Endothelial cell of umbilical vein (primary cell): ENCODE results near the gene PTPRD. TPM values are rescaled to one million over a fixed set of nuclear protein-coding genes. Genes with fewer than 3 reads are reported as not detected.

Experiments
- BruUV-seq: library from RNA; stranded (reverse); fragments of 400-500 nt; replicated peaks from 2 replicates; lab custom pipeline; 2021; lab: Mats Ljungman, UMichigan
- CTCF ChIA-PET: fragments of 300-600, 350-600 bp; sonication (Branson Sonifier 250); formaldehyde crosslinking; loops from one replicate; lab custom pipeline; 2021; ENCODE audit warnings: antibody characterized with exemption, inconsistent platforms; lab: Charles Lee
- POLR2A ChIA-PET: fragments of 300-600, 350-600 bp; sonication (Branson Sonifier 250); formaldehyde crosslinking; loops from one replicate; lab custom pipeline; 2021; ENCODE audit warnings: antibody characterized with exemption, inconsistent platforms; lab: Charles Lee
- DNase-seq: peaks from one replicate; pipeline ENCODE4 v3.0.0-alpha.2; 2011; ENCODE audit warnings: low read depth, low spot score
- FAIRE-seq: peaks from 2 replicates; lab custom pipeline; 2011; peaks lifted over from hg19 to GRCh38; lab: Jason Lieb, UNC
- H2AFZ ChIP-seq: 2 replicates; pipeline ENCODE4 v1.6.0; 2012; ENCODE audit warnings: low read depth, low read length, control low read depth, inconsistent platforms
- H3K27ac ChIP-seq: 2 replicates; pipeline ENCODE4 v1.5.1; 2011; ENCODE audit warnings: low read depth, mild to moderate bottlenecking, control low read depth, low read length, moderate library complexity; ENCODE audit not compliant: insufficient read depth
- H3K27me3 ChIP-seq, 2 experiments: 2 replicates each; pipeline versions ENCODE4 v1.6.0 to v1.6.1; 2011; ENCODE audit warnings: low read length in 2 of 2, mixed read lengths in 1 of 2; ENCODE audit not compliant: control insufficient read depth in 2 of 2, insufficient read depth in 2 of 2
- H3K36me3 ChIP-seq, 2 experiments: 2 replicates in 1 of 2; 3 replicates in 1 of 2; pipeline ENCODE4 v1.5.1; 2011; ENCODE audit warnings: low read length in 2 of 2, mild to moderate bottlenecking in 1 of 2, moderate library complexity in 1 of 2; ENCODE audit not compliant: control insufficient read depth in 2 of 2, insufficient read depth in 2 of 2; ENCODE audit errors: extremely low read depth in 1 of 2
- H3K4me1 ChIP-seq: 3 replicates; pipeline ENCODE4 v1.5.1; 2011; ENCODE audit warnings: mild to moderate bottlenecking, low read length; ENCODE audit not compliant: control insufficient read depth, insufficient read depth; ENCODE audit errors: extremely low read depth
- H3K4me2 ChIP-seq: 2 replicates; pipeline ENCODE4 v1.6.1; 2011; ENCODE audit warnings: low read length, control low read depth, mixed read lengths; ENCODE audit not compliant: insufficient read depth
- H3K4me3 ChIP-seq, 3 experiments: fragments of 200-600 bp in 1 of 3; sonication (generic), shearing (Covaris generic) in 1 of 3; replicated peaks in 1 of 3; 2 replicates each; pipeline ENCODE4 v1.5.1; 2011 to 2016; ENCODE audit warnings: control low read depth in 3 of 3, low read length in 3 of 3, mild to moderate bottlenecking in 2 of 3, inconsistent platforms in 1 of 3, low read depth in 1 of 3, moderate library complexity in 1 of 3; ENCODE audit not compliant: insufficient read depth in 1 of 3
- H3K79me2 ChIP-seq: 2 replicates; pipeline ENCODE4 v1.6.0; 2012; ENCODE audit warnings: low read length, inconsistent platforms; ENCODE audit not compliant: control insufficient read depth, insufficient read depth
- H3K9ac ChIP-seq: replicated peaks from 2 replicates; pipeline ENCODE3; 2011; ENCODE audit warnings: low read length, control low read depth; ENCODE audit not compliant: insufficient read depth; ENCODE audit errors: extremely low read depth
- H3K9me1 ChIP-seq: replicated peaks from 3 replicates; pipeline ENCODE4 v1.6.0; 2011; ENCODE audit warnings: mild to moderate bottlenecking, low read length; ENCODE audit not compliant: control insufficient read depth, insufficient read depth; ENCODE audit errors: extremely low read depth
- H3K9me3 ChIP-seq: replicated peaks from 2 replicates; pipeline ENCODE4 v1.5.1; 2012; ENCODE audit warnings: low read length, inconsistent platforms; ENCODE audit not compliant: control insufficient read depth, insufficient read depth
- H4K20me1 ChIP-seq: replicated peaks from 2 replicates; pipeline ENCODE3; 2011; ENCODE audit warnings: mild to moderate bottlenecking, low read length; ENCODE audit not compliant: control insufficient read depth, insufficient read depth; ENCODE audit errors: extremely low read depth
- EZH2 ChIP-seq: IDR thresholded peaks from 2 replicates; pipeline ENCODE4 v1.6.1; 2012; ENCODE audit warnings: borderline replicate concordance, low read depth, mild to moderate bottlenecking, moderate library complexity, low read length, inconsistent platforms; ENCODE audit not compliant: severe bottlenecking
- FOS ChIP-seq: IDR thresholded peaks from 2 replicates; pipeline ENCODE4 v1.6.1; 2011; ENCODE audit warnings: mild to moderate bottlenecking, low read length, moderate library complexity, borderline replicate concordance; ENCODE audit not compliant: insufficient read depth
- GATA2 ChIP-seq: IDR thresholded peaks from 2 replicates; pipeline ENCODE4 v1.7.0; 2011; ENCODE audit warnings: low read depth, mild to moderate bottlenecking, moderate library complexity, mixed read lengths, low read length; ENCODE audit not compliant: insufficient read length, insufficient read depth
- JUN ChIP-seq: IDR thresholded peaks from 2 replicates; pipeline ENCODE4 v1.6.1; 2011; ENCODE audit warnings: borderline replicate concordance, low read depth; ENCODE audit not compliant: insufficient read length, insufficient read depth
- MYC ChIP-seq: IDR thresholded peaks from one replicate; pipeline ENCODE4 v1.6.1; 2011; ENCODE audit warnings: mild to moderate bottlenecking, low read depth, low read length
- POLR2A ChIP-seq: IDR thresholded peaks from 2 replicates; pipeline ENCODE4 v1.6.1; 2012; ENCODE audit warnings: low read depth, mild to moderate bottlenecking, control low read depth, low read length
- POLR2AphosphoS5 ChIP-seq: IDR thresholded peaks from 2 replicates; pipeline ENCODE4 v1.6.1; 2012; ENCODE audit warnings: low read depth, mild to moderate bottlenecking, control low read depth, low read length, moderate library complexity; ENCODE audit not compliant: insufficient read depth
- dilution Hi-C: fragments of 300-500 bp; cut with MboI; formaldehyde crosslinking; loops from one replicate; pipeline ENCODE4 v1.15.0; 2019; ENCODE audit warnings: low sequenced_read_pairs; ENCODE audit not compliant: extremely low pct_ligation_motif_present
- intact Hi-C: fragments of 100-400 bp; cut with micrococcal nuclease; formaldehyde crosslinking; loops from one replicate; pipeline ENCODE4 v1.10.0; 2022
- polyA plus RNA-seq, 4 experiments: library from polyadenylated mRNA; depleted of rRNA in 3 of 4; stranded (reverse) in 3 of 4; unstranded in 1 of 4; fragments of >200 nt; gene quantifications; 2 replicates each; pipeline versions ENCODE4 v1.2.1 to v1.2.3, GENCODE V29; 2011 to 2012; ENCODE audit warnings: missing spikeins in 1 of 4
- total RNA-seq: library from RNA; stranded (reverse); gene quantifications from 2 replicates; pipeline ENCODE4 v1.2.3, GENCODE V29; 2021

Gene PTPRD
- total and polyA plus RNA-seq, 2 donors (not counting 3 experiments of a cell fraction or from before 2014, with no cell fraction given) = 5.5 to 5.7 TPM

- dilution Hi-C loops = no loop called here
- no peak overlapping the region for H3K9ac ChIP-seq
- DNase-seq = no peak
- no peaks in the 10 kb centered on the region for H3K9me3 ChIP-seq
- H3K4me3 ChIP-seq = no peak overlapping the region
- ChIA-PET POLR2A (no interaction called here), CTCF (no interaction called here)
- H3K79me2 ChIP-seq = no peaks in the 10 kb centered on the region
- H4K20me1 ChIP-seq = no peaks in the 10 kb centered on the region
- no peaks in the 10 kb centered on the region for H3K36me3 ChIP-seq
- FAIRE-seq = no peak
- no peak for TF ChIP-seq MYC
- no peak for TF ChIP-seq GATA2
- TF ChIP-seq JUN = no peak
- no peak for TF ChIP-seq EZH2
- TF ChIP-seq POLR2A = no peak
- TF ChIP-seq POLR2AphosphoS5 = no peak
- no peak overlapping the region for H3K4me2 ChIP-seq
- intact Hi-C loops = no loop called here
- no peak overlapping the region for H2AFZ ChIP-seq
- H3K4me1 ChIP-seq = no peaks in the 10 kb centered on the region
- H3K9me1 ChIP-seq = no peaks in the 10 kb centered on the region
- H3K27me3 ChIP-seq = no peaks in the 10 kb centered on the region
- BruUV-seq = no TSS peak
- no peak overlapping the region for H3K27ac ChIP-seq
These were observed 1968.2 kb downstream of the PTPRD start for GRCh38 chr9:8644571-8644970.

GRCh38 chr9:8643896-8644295 is 1968.9 kb downstream of the PTPRD start:
- no TSS peak for BruUV-seq
- FAIRE-seq (no peak), DNase-seq (no peak)
- Histone ChIP-seq H2AFZ (no peak overlapping the region), H3K27me3 (no peaks in the 10 kb centered on the region), H4K20me1 (no peaks in the 10 kb centered on the region), H3K9ac (no peak overlapping the region), H3K79me2 (no peaks in the 10 kb centered on the region), H3K27ac (no peak overlapping the region), H3K36me3 (no peaks in the 10 kb centered on the region), H3K4me1 (no peaks in the 10 kb centered on the region), H3K9me1 (no peaks in the 10 kb centered on the region), H3K4me2 (no peak overlapping the region), H3K4me3 (no peak overlapping the region), H3K9me3 (no peaks in the 10 kb centered on the region)
- dilution Hi-C loops = no loop called here
- intact Hi-C loops = no loop called here
- ChIA-PET POLR2A (no interaction called here), CTCF (no interaction called here)
- TF ChIP-seq GATA2 (no peak), FOS (no peak), JUN (no peak), POLR2AphosphoS5 (no peak), EZH2 (no peak)
